WERI-Rb-1 (cell line): ENCODE measurements around the gene SGIP1.

Experiments
- DNase-seq: peaks from one replicate; pipeline ENCODE4 v3.0.0-alpha.2; 2020
- H3K27ac ChIP-seq: fragments of 250-450 bp; sonication (Bioruptor Pico); 2 replicates; pipeline ENCODE4 v1.5.1; 2020; ENCODE audit warnings: mild to moderate bottlenecking, moderate library complexity
- H3K27me3 ChIP-seq: fragments of 250-450 bp; sonication (Bioruptor Pico); 2 replicates; pipeline ENCODE4 v1.5.1; 2021; ENCODE audit warnings: mild to moderate bottlenecking, low read depth, moderate library complexity; ENCODE audit not compliant: insufficient read depth, severe bottlenecking
- H3K36me3 ChIP-seq: fragments of 250-450 bp; sonication (Bioruptor Pico); 2 replicates; pipeline ENCODE4 v1.5.1; 2020; ENCODE audit warnings: mild to moderate bottlenecking, moderate library complexity
- H3K4me3 ChIP-seq: 2 replicates; pipeline ENCODE4 v1.5.1; 2011; ENCODE audit warnings: low read depth, mild to moderate bottlenecking, control low read depth, low read length
- H3K9me3 ChIP-seq: fragments of 250-450 bp; sonication (Bioruptor Pico); 2 replicates; pipeline ENCODE4 v1.5.1; 2021; ENCODE audit warnings: mild to moderate bottlenecking, moderate library complexity; ENCODE audit not compliant: severe bottlenecking
- TF ChIP-seq, protein P1 (sequence below): IDR thresholded peaks from 2 replicates; pipeline ENCODE4 v1.5.1; 2011; ENCODE audit warnings: low read depth, mild to moderate bottlenecking, control low read depth, inconsistent platforms, low read length

The SGIP1 gene

DNA sequence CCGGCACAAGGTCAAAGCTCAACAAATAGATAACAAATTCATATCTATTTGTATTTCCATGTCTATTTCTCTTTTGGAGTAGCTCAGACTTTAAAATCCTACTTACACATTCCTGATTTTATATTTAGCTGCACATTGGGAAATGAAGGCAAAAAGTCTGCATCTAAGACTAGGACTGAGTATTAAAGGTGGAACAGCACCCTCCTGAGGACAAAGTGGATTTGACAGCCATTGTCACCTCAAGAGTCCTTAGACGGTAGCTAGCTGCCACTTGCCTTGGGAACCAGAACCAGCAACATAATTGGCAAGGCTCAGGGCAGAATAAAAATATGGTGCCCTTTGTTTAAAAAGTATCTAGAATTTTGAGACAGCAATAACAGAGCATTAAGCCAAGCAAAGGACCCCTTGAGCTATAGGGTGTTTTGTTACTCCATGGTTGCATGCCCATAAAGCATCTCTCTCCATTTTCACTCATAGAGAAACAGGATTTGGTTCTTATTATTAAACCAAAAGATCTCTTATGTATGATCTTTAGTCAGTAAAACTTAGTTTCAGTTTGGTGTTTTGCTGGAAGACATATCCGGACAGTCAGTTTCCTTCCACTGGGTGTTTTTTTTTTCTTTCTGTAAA, 30.0 kb upstream of the SGIP1 start:
- no peaks in the 10 kb centered on the region for H3K27me3 ChIP-seq
- peak; percentile 62 for DNase-seq
- TF ChIP-seq, protein P1, sequence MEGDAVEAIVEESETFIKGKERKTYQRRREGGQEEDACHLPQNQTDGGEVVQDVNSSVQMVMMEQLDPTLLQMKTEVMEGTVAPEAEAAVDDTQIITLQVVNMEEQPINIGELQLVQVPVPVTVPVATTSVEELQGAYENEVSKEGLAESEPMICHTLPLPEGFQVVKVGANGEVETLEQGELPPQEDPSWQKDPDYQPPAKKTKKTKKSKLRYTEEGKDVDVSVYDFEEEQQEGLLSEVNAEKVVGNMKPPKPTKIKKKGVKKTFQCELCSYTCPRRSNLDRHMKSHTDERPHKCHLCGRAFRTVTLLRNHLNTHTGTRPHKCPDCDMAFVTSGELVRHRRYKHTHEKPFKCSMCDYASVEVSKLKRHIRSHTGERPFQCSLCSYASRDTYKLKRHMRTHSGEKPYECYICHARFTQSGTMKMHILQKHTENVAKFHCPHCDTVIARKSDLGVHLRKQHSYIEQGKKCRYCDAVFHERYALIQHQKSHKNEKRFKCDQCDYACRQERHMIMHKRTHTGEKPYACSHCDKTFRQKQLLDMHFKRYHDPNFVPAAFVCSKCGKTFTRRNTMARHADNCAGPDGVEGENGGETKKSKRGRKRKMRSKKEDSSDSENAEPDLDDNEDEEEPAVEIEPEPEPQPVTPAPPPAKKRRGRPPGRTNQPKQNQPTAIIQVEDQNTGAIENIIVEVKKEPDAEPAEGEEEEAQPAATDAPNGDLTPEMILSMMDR = peak; percentile 72
- no peak overlapping the region for H3K27ac ChIP-seq
- H3K36me3 ChIP-seq = no peaks in the 10 kb centered on the region
- H3K9me3 ChIP-seq = no peaks in the 10 kb centered on the region
- no peak overlapping the region for H3K4me3 ChIP-seq

DNA sequence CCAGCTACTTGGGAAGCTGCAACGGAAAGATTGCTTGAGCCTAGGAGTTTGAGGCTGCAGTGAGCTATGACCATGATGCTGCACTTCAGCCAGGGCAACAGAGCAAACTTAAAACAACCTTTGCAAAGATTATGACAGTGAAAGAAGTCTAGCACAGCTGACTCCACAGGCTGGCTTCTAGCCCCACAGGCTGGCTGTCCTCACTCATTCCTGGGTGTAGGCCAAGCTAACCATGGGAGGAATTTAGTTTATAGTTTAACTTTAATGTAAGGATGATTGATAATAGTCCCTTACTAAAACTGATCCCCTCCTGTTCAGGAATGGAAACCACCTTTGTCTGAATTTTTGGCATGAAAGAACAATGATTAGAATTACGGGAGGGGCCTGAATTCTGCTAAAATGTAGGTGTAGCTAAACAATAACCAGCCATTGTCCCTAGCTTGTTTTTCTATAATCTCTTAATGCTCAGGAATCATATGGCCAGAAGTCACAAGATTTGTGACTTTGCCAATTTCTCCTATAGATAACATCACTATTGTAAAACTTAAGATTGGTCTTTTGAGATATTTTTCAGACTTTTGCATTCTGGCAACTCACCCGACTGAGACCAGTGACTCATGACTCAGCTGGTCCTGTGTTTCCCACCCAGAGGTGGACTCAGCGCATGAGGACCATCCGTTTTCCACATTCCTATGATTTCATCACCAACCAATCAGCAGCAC, 28.1 kb upstream of the SGIP1 start:
- H3K36me3 ChIP-seq = no peaks in the 10 kb centered on the region
- no peaks in the 10 kb centered on the region for H3K27me3 ChIP-seq
- TF ChIP-seq, protein P1 = no peak
- no peaks in the 10 kb centered on the region for H3K9me3 ChIP-seq
- no peak for DNase-seq
- H3K4me3 ChIP-seq = no peak overlapping the region
- H3K27ac ChIP-seq = no peak overlapping the region

- Histone ChIP-seq H3K36me3 (no peaks in the 10 kb centered on the region), H3K9me3 (no peaks in the 10 kb centered on the region), H3K4me3 (no peak overlapping the region), H3K27ac (no peak overlapping the region), H3K27me3 (no peaks in the 10 kb centered on the region)
- no peak for DNase-seq
- TF ChIP-seq, protein P1 = no peak
Measured at GRCh38 chr1:66506393-66506687, 27.6 kb upstream of the SGIP1 start.

DNA sequence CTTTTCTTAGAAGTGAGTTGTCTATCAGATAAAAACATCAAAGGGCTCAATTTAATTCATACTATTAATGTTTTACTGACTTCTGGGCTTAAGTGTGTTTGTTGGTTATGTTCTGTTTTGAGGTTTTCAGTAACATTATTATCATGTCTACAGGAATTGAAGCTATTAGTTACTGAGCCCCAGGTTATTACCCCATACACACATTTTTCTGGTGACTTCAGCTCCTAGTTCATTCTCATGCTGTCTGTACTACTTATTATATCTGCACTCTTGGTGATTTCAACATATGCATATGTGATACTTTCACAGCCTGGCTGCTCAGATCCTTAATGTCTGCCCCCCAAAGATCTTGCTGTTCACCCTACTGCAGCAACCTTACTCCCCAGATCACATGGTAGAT, 27.0 kb upstream of the SGIP1 start:
- H3K4me3 ChIP-seq = no peak overlapping the region
- no peaks in the 10 kb centered on the region for H3K9me3 ChIP-seq
- DNase-seq = no peak
- no peak overlapping the region for H3K27ac ChIP-seq
- TF ChIP-seq, protein P1 = no peak
- H3K27me3 ChIP-seq = no peaks in the 10 kb centered on the region
- no peaks in the 10 kb centered on the region for H3K36me3 ChIP-seq

GRCh38 chr1:66510407-66510806, 23.5 kb upstream of the SGIP1 start:
- H3K9me3 ChIP-seq = peaks cover 7% of the 10 kb centered on the region
- TF ChIP-seq, protein P1 = no peak
- H3K36me3 ChIP-seq = no peaks in the 10 kb centered on the region
- H3K27ac ChIP-seq = no peak overlapping the region
- DNase-seq = no peak
- no peaks in the 10 kb centered on the region for H3K27me3 ChIP-seq
- H3K4me3 ChIP-seq = no peak overlapping the region

DNA sequence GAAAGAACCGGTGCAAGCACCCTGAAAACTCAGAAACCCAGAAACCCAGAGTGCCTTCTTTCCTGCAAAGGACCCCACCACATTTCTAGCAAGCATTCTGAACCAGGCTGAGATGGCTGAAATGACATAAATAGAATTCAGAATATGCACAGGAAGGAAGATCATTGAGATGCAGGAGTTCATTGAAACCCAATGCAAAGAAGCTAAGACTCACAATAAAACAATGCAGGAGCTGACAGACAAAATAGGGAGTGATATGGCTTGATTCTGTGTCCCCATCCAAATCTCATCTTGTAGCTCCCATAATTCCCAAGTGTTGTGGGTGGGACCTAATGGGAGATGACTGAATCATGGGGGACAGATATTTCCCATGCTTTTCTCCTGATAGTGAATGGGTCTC, 22.8 kb upstream of the SGIP1 start:
- H3K9me3 ChIP-seq = peaks cover 7% of the 10 kb centered on the region
- TF ChIP-seq, protein P1 = no peak
- no peaks in the 10 kb centered on the region for H3K36me3 ChIP-seq
- H3K27me3 ChIP-seq = no peaks in the 10 kb centered on the region
- no peak overlapping the region for H3K4me3 ChIP-seq
- no peak overlapping the region for H3K27ac ChIP-seq
- DNase-seq = no peak
